CD4-positive, alpha-beta T cell treated with Interleukin-10 for 1 hour (primary cell): ENCODE measurements around the gene KCND3.

Source experiments
- DNase-seq: peaks from one replicate; pipeline ENCODE4 v3.0.0-alpha.2; 2020

KCND3 gene

GRCh38 chr1:111878091-111878490 is 111.4 kb downstream of the KCND3 start:
- DNase-seq: no peak

GRCh38 chr1:111876631-111877030 is 112.8 kb downstream of the KCND3 start:
- no peak for DNase-seq

- no peak for DNase-seq
These were observed 113.8 kb downstream of the KCND3 start for GRCh38 chr1:111875640-111876039.

- DNase-seq: no peak
These were observed 115.9 kb downstream of the KCND3 start for GRCh38 chr1:111873460-111874030.

- DNase-seq: no peak
These were observed 119.3 kb downstream of the KCND3 start for GRCh38 chr1:111870181-111870580.

- DNase-seq: no peak
These were observed 121.5 kb downstream of the KCND3 start for GRCh38 chr1:111867868-111868440.

GRCh38 chr1:111864862-111865261 is 124.6 kb downstream of the KCND3 start:
- DNase-seq: no peak

GRCh38 chr1:111863401-111863800 is 126.1 kb downstream of the KCND3 start:
- DNase-seq: no peak

- DNase-seq: no peak
These were observed 126.9 kb downstream of the KCND3 start for GRCh38 chr1:111862599-111862998.

- no peak for DNase-seq
These were observed 127.9 kb downstream of the KCND3 start for GRCh38 chr1:111861523-111861922.

- DNase-seq: no peak
These were observed 132.2 kb downstream of the KCND3 start for GRCh38 chr1:111857194-111857651.

- no peak for DNase-seq
These were observed 132.9 kb downstream of the KCND3 start for GRCh38 chr1:111856411-111857185.

GRCh38 chr1:111855260-111855659 is 134.2 kb downstream of the KCND3 start:
- DNase-seq: no peak

- DNase-seq: no peak
These were observed 137.2 kb downstream of the KCND3 start for GRCh38 chr1:111852261-111852721.

GRCh38 chr1:111851552-111851951 is 137.9 kb downstream of the KCND3 start:
- no peak for DNase-seq

GRCh38 chr1:111850109-111850508 is 139.4 kb downstream of the KCND3 start:
- no peak for DNase-seq

GRCh38 chr1:111848852-111849545 is 140.5 kb downstream of the KCND3 start:
- DNase-seq: no peak

- DNase-seq: no peak
These were observed 142.0 kb downstream of the KCND3 start for GRCh38 chr1:111847466-111847865.

- DNase-seq: no peak
These were observed 142.6 kb downstream of the KCND3 start for GRCh38 chr1:111846842-111847241.

- no peak for DNase-seq
These were observed 146.3 kb downstream of the KCND3 start for GRCh38 chr1:111843177-111843576.

GRCh38 chr1:111842411-111842810 is 147.1 kb downstream of the KCND3 start:
- DNase-seq: no peak

GRCh38 chr1:111841746-111842145 is 147.7 kb downstream of the KCND3 start:
- no peak for DNase-seq

- DNase-seq: no peak
These were observed 148.3 kb downstream of the KCND3 start for GRCh38 chr1:111841189-111841588.

- no peak for DNase-seq
These were observed 152.1 kb downstream of the KCND3 start for GRCh38 chr1:111837393-111837792.
